TTC549 (cell line): ENCODE results near the gene RUBCN.

ENCODE experiments used
- FAIRE-seq: peaks from 2 replicates; lab custom pipeline; 2012; peaks lifted over from hg19 to GRCh38; lab: Jason Lieb, UNC

RUBCN gene

GRCh38 chr3:197736491-197737318 lies at the start of gene RUBCN:
Gene RUBCN, minus strand, starts transcription at chr3:197736904. Its CDS starts 185 bp downstream, at chr3:197736719.
- no peak for FAIRE-seq

- no peak for FAIRE-seq
Measured at GRCh38 chr3:197784019-197784585, 47.4 kb upstream of the RUBCN start.

DNA sequence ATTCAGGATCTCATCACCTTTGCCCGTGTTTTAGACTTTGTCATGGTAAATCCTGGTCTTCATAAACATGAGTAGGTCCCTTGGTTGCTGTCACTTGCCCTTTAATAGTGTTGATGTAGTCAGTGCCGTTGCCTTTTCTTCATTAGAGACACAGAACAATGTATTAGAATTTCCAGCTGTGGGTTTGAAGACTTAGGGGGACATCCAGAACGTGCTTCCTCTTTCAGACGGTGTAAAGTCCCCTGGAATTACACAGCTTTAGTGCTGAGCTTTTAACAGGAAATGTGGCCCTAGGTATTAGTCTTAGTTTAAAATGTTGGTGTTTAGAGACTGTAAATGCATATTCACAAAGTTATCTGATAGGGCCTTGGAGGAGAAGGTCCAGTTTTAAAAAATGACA lies 45.5 kb upstream of the RUBCN start:
- no peak for FAIRE-seq

DNA sequence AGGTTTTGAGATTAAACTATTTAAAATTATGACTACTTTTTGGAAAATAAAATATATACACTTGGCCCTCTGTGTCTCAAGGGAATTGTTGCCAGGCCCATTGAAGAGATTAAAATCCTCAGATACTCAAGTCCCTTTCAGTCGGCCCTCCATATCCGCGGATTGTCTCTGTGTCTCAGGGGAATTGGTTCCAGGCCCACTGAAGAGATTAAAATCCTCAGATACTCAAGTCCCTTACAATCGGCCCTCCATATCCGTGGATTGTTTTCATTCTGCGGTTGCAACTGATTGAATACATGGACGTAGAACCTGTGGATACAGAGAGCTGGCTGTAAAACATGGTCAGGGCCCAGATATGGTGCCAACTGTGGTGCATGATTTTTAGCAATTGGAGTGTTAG lies 38.6 kb upstream of the RUBCN start:
- no peak for FAIRE-seq

GRCh38 chr3:197761784-197762183 lies 25.1 kb upstream of the RUBCN start:
- FAIRE-seq: no peak

DNA sequence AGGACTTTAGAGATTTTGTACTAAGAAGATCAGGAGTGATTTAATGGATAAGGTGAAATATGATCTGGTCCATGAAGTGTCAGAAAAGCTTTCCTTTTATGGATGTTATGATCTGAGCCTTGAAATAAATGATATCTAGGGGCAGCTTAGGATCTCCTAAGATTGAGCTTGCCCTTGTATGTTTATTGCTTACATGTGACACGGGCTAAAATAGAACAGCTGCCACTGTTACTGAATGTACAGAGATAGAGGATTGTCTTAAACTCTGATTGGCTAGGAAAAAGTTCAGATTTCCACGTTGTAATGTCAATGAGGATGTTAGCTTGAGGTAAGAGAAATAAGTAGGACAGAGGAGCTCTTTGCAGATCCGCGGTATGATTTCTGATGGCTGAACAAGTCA lies 21.8 kb upstream of the RUBCN start:
- no peak for FAIRE-seq

DNA sequence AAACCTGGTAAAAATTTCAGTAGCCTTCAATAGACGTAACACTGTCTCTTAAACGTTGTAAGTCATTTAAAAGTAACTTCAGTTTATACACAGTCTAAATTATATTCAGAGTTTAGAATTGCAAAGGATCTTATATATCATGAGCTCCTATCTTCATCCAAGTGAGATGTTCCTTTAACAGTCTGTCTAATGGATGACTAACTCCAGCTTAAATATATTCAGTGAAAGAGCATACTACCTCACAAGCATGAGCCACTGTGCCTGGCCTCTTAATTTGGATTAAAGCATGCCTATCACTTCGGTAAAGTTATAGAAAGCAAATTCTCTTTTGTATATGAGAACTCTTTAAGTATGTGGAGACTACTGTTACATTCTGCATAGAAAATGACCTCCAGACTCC lies 20.0 kb upstream of the RUBCN start:
- no peak for FAIRE-seq

GRCh38 chr3:197753263-197753662 lies 16.6 kb upstream of the RUBCN start:
- FAIRE-seq: no peak

DNA sequence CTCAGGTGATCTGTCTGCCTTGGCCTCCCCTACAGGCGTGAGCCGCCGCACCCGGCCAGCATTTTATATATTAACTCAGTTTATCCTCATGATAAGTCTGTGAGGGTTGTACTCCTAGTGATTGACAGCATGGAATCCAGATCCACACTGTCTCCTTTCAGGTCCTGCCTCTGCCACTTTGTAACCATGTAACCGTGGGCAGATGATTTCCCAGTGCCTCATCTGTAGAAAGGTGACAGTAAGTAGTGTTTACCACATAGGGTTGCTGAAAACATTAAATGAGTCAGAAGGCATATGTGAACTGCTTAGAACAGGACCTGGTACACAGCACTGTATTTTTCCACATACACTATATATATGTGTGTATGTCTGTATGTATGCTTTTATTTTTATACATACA lies 15.4 kb upstream of the RUBCN start:
- FAIRE-seq: no peak

GRCh38 chr3:197750858-197751737 lies 14.4 kb upstream of the RUBCN start:
- no peak for FAIRE-seq

- FAIRE-seq: no peak
Measured at GRCh38 chr3:197750396-197750831, 13.7 kb upstream of the RUBCN start.

- FAIRE-seq: no peak
Measured at GRCh38 chr3:197749601-197750395, 13.1 kb upstream of the RUBCN start, which contains the start of gene FYTTD1. Gene FYTTD1, plus strand, starts transcription at chr3:197749883. Its CDS starts 89 bp downstream, at chr3:197749972.

- no peak for FAIRE-seq
Measured at GRCh38 chr3:197749315-197749600, 12.6 kb upstream of the RUBCN start.

DNA sequence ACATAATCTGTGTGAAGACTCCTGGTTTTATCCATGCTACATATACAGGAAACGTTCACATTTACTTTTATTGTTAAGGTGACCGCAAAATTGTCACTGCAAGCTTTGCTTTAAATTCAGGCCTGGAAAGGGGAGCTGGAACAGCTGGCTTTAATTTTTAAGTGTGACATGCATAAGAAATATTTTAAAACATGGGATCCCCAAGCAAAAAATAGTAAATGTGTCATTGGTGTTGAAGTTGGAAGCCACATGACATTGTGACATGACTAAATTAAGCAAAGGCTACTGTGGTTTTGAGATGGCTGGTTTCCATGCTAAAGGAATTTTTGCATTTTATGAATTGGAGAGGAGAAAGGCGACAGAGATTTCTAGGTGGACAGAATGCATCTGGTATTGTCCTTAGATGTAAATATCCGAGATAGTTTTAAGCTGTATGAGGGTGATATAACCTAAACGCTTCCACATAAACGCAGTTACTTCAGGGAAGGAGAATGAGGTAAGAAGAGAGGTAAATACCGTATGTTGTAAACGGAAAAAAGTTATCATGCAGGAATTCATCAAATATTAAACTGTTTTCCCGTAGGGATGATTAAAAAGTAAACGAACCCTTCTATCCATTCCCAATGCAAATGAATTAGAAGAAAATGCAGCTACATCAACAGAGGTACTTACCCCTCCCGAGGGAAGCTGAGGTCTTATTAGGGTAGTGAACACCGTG lies 12.1 kb upstream of the RUBCN start:
- no peak for FAIRE-seq

GRCh38 chr3:197746801-197747237 lies 10.1 kb upstream of the RUBCN start:
- FAIRE-seq: no peak

DNA sequence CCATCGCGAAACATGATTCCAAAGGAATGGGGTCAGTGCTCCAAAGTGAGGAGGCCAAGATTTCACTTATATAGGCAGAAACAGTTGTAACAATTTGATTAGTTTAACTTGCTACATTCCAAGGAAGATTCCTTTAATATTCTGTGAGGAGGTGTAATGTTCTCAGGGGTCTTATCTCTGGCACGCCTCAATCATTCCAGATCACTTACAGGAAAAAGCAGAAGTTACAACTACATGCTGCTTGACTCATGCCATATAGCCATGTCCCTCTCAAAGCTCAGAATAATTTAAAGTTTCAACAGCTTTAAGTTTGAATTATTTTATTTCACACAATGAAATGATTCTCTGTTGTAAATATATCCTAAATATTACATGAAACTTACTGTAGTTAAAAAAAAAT lies 9.5 kb upstream of the RUBCN start:
- no peak for FAIRE-seq

GRCh38 chr3:197742787-197743186 lies 6.1 kb upstream of the RUBCN start:
- FAIRE-seq: no peak

DNA sequence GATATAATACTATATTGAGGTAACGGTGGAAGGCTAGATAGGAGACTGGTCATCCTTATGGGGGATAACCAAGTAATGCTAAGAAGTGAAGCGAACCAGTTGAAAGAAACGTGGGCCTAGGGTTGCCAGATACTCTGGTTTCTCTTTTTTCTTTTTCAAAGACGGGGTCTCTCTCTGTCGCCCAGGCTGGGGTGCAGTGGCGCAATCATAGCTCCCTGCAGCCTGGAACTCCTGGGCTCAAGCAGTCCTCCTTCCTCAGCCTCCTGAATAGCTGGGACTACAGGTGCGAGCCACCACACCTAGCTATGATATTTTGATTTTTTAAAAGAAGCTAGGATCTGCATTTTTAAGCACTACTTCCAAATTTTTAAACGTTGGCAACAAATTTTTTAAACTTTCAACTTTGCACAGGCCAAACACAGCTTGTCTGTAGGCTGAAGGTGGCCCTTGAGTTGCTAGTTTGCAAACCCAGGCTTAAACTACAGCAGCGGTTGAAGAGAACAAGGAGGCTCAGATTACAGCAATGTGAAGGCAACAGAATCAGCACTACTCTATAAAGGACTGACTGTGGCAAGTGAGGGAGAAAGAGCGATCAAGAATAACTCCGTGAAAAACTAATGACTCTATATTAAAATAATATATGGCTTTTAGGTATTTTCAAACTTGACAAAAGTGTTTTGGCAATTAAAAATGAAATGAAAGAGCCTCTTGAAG lies 1.2 kb upstream of the RUBCN start:
- FAIRE-seq: no peak

- no peak for FAIRE-seq
Measured at GRCh38 chr3:197737319-197737649, 580 bp upstream of the RUBCN start.

DNA sequence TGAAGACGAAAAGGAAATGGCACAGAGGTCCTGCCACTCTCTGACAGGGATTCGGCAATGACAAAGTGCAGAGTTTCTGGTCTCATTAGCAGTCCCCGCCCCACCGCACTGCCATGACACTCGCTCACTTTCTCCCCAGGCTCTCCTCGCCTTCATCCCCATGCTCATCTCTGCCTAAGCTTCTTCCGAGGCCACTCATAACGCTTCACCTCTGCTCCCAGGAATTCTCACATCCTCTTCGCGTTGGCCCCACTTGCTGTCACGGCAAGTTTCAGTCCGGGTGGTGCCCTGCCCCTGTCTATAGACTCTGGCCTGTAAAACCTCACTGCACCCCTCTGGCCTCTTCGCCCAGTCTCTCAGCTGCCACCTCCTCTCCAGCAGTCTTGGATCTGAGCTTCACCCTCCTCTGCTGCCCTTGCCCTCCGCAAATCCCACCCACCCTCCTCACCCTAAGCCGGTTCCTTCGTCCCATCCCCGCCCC lies 654 bp downstream of the RUBCN start:
- FAIRE-seq: no peak
